Effector CD8-positive, alpha-beta T cell (primary cell): ENCODE measurements around the gene TCEAL7.
"Not testable (repeated sequence)": the region's sequence is repeated elsewhere in the genome, so short reads cannot be mapped to it uniquely, and the experiment has no call there.

ENCODE experiments used
- DNase-seq: peaks from one replicate; lab custom pipeline; 2025; lab: John Stamatoyannopoulos, UW
- total RNA-seq, 4 experiments: gene quantifications; one replicate each; lab custom pipeline; 2026; lab: John Stamatoyannopoulos, UW

TCEAL7 gene
- 0 to 0.18 (median 0) reads per million in 4 experiments for total RNA-seq

GRCh38 chrX:103329991-103330390, at the start of gene TCEAL7:
TSS of gene TCEAL7 (plus strand) at chrX:103330239. CDS start at chrX:103331404, 1,165 bp downstream.
- no peak for DNase-seq

GRCh38 chrX:103293118-103293517, 36.9 kb upstream of the TCEAL7 start:
- no peak for DNase-seq

GRCh38 chrX:103304705-103305104, 25.3 kb upstream of the TCEAL7 start:
- DNase-seq, result no peak

GRCh38 chrX:103305666-103306065, 24.4 kb upstream of the TCEAL7 start:
- not testable (repeated sequence) for DNase-seq

GRCh38 chrX:103309860-103310554, 20.0 kb upstream of the TCEAL7 start:
- no peak for DNase-seq

GRCh38 chrX:103310555-103311398, 19.3 kb upstream of the TCEAL7 start, which contains the start of gene BEX2:
TSS of gene BEX2 (minus strand) at chrX:103310990. CDS start at chrX:103309976, 1,014 bp downstream.
- DNase-seq, result peak; percentile 72

GRCh38 chrX:103311399-103311780, 18.6 kb upstream of the TCEAL7 start:
- no peak for DNase-seq

- no peak for DNase-seq
These were observed 746 bp downstream of the TCEAL7 start for GRCh38 chrX:103330681-103331288.

GRCh38 chrX:103338663-103339062, 8.6 kb downstream of the TCEAL7 start:
- DNase-seq, result no peak

GRCh38 chrX:103343105-103343504, 13.1 kb downstream of the TCEAL7 start:
- peak; percentile 2 for DNase-seq

GRCh38 chrX:103344606-103345005, 14.6 kb downstream of the TCEAL7 start:
- no peak for DNase-seq

- DNase-seq, result no peak
These were observed 17.8 kb downstream of the TCEAL7 start for GRCh38 chrX:103347682-103348397.

- no peak for DNase-seq
These were observed 26.2 kb downstream of the TCEAL7 start, which contains the start of gene TCEAL9 for GRCh38 chrX:103356130-103356798. TSS of gene TCEAL9 (plus strand) at chrX:103356506. CDS start at chrX:103357685, 1,179 bp downstream.

- DNase-seq, result no peak
These were observed 26.8 kb downstream of the TCEAL7 start for GRCh38 chrX:103356858-103357257.

- no peak for DNase-seq
These were observed 27.8 kb downstream of the TCEAL7 start for GRCh38 chrX:103357871-103358270.

- DNase-seq, result not testable (repeated sequence)
These were observed 29.6 kb downstream of the TCEAL7 start for GRCh38 chrX:103359605-103360004.

- DNase-seq, result no peak
These were observed 30.1 kb downstream of the TCEAL7 start for GRCh38 chrX:103360092-103360491.

GRCh38 chrX:103360916-103361315, 30.9 kb downstream of the TCEAL7 start:
- DNase-seq, result no peak

GRCh38 chrX:103361798-103362197, 31.8 kb downstream of the TCEAL7 start:
- no peak for DNase-seq

- DNase-seq, result no peak
These were observed 32.4 kb downstream of the TCEAL7 start for GRCh38 chrX:103362474-103362873.

GRCh38 chrX:103363046-103363445, 33.0 kb downstream of the TCEAL7 start:
- no peak for DNase-seq
